Caco-2 (cell line): ENCODE results near the gene CNIH3. TPM values are rescaled to one million over a fixed set of nuclear protein-coding genes. Genes with fewer than 3 reads are reported as not detected.

Source experiments
- BruUV-seq: library from RNA; stranded (reverse); fragments of 400-500 nt; replicated peaks from 2 replicates; lab custom pipeline; 2021; lab: Mats Ljungman, UMichigan
- CTCF ChIA-PET: fragments of 300-600 bp; sonication (Branson Sonifier 250); formaldehyde crosslinking; loops from one replicate; lab custom pipeline; 2022; ENCODE audit warnings: antibody characterized with exemption; lab: Charles Lee
- POLR2A ChIA-PET: fragments of 300-600 bp; sonication (Branson Sonifier 250); formaldehyde crosslinking; loops from one replicate; lab custom pipeline; 2022; ENCODE audit warnings: antibody characterized with exemption; lab: Charles Lee
- DNase-seq, 2 experiments: peaks; one replicate each; pipeline versions ENCODE4 v3.0.0 to v3.0.0-alpha.2; 2020 to 2022
- H3K27me3 ChIP-seq: replicated peaks from 2 replicates; pipeline ENCODE4 v1.6.0; 2011; ENCODE audit warnings: low read length; ENCODE audit not compliant: control insufficient read depth, insufficient read depth
- H3K36me3 ChIP-seq: 2 replicates; pipeline ENCODE4 v1.5.1; 2011; ENCODE audit warnings: low read length; ENCODE audit not compliant: control insufficient read depth, insufficient read depth
- H3K4me1 ChIP-seq: fragments of 250-450 bp; sonication (Bioruptor Pico); 2 replicates; pipeline ENCODE4 v1.5.1; 2020; ENCODE audit warnings: mild to moderate bottlenecking
- H3K4me3 ChIP-seq: 2 replicates; pipeline ENCODE4 v1.5.1; 2011; ENCODE audit warnings: low read depth, mild to moderate bottlenecking, control low read depth, low read length
- H3K9me3 ChIP-seq: fragments of 250-450 bp; sonication (Bioruptor Pico); 2 replicates; pipeline ENCODE4 v1.5.1; 2020; ENCODE audit warnings: mild to moderate bottlenecking, moderate library complexity
- H3K27ac Mint-ChIP-seq: one replicate; pipeline ENCODE4 v1.8.0; 2022; ENCODE audit warnings: mixed read lengths; ENCODE audit not compliant: unreplicated experiment
- H3K27me3 Mint-ChIP-seq: one replicate; pipeline ENCODE4 v1.8.0; 2022; ENCODE audit warnings: mixed read lengths; ENCODE audit not compliant: insufficient read depth, unreplicated experiment
- H3K36me3 Mint-ChIP-seq: one replicate; pipeline ENCODE4 v1.8.0; 2022; ENCODE audit warnings: mild to moderate bottlenecking, mixed read lengths; ENCODE audit not compliant: insufficient read depth, unreplicated experiment
- H3K4me1 Mint-ChIP-seq: one replicate; pipeline ENCODE4 v1.8.0; 2022; ENCODE audit warnings: low read depth, mixed read lengths; ENCODE audit not compliant: unreplicated experiment
- H3K4me3 Mint-ChIP-seq: one replicate; pipeline ENCODE4 v1.8.0; 2022; ENCODE audit warnings: mild to moderate bottlenecking, moderate library complexity, mixed read lengths; ENCODE audit not compliant: unreplicated experiment
- H3K9me3 Mint-ChIP-seq: one replicate; pipeline ENCODE4 v1.8.0; 2022; ENCODE audit warnings: mixed read lengths; ENCODE audit not compliant: unreplicated experiment
- CTCF ChIP-seq, 2 experiments: fragments of 200-600 bp in 1 of 2; IDR thresholded peaks; 1 replicate in 1 of 2; 2 replicates in 1 of 2; pipeline versions ENCODE4 v1.5.1 to v1.8.0; 2011 to 2022; ENCODE audit warnings: antibody characterized with exemption in 1 of 2, control low read depth in 1 of 2, inconsistent platforms in 1 of 2, low read depth in 1 of 2, low read length in 1 of 2, mild to moderate bottlenecking in 1 of 2, moderate library complexity in 1 of 2; ENCODE audit not compliant: insufficient read depth in 1 of 2, severe bottlenecking in 1 of 2, unreplicated experiment in 1 of 2
- intact Hi-C: fragments of 100-400 bp; cut with micrococcal nuclease; formaldehyde crosslinking; loops from one replicate; pipeline ENCODE4 v1.10.0; 2022; ENCODE audit not compliant: unreplicated experiment
- total RNA-seq: library from RNA; stranded (reverse); gene quantifications from 2 replicates; pipeline ENCODE4 v1.2.3, GENCODE V29; 2022

CNIH3 gene
- total RNA-seq, 1 experiment from 2014 or later: 2.2 TPM

GRCh38 chr1:224783006-224783651, 167.0 kb downstream of the CNIH3 start:
- intact Hi-C loops: no loop called here
- Histone ChIP-seq H3K36me3 (no peaks in the 10 kb centered on the region), H3K27me3 (no peaks in the 10 kb centered on the region), H3K9me3 (no peaks in the 10 kb centered on the region), H3K4me1 (no peaks in the 10 kb centered on the region), H3K4me3 (no peak overlapping the region)
- BruUV-seq: no TSS peak
- Mint-ChIP-seq H3K9me3 (no peaks in the 10 kb centered on the region), H3K27me3 (no peaks in the 10 kb centered on the region), H3K36me3 (no peaks in the 10 kb centered on the region), H3K4me3 (no peak overlapping the region), H3K4me1 (no peaks in the 10 kb centered on the region), H3K27ac (no peak overlapping the region)
- CTCF ChIA-PET: no interaction called here
- DNase-seq: no peak
- no peak for TF ChIP-seq CTCF (IDR thresholded peaks at IDR 0.05; ENCODE audit: insufficient read depth in 1 of 2, low read depth in 1 of 2, low read length in 1 of 2, severe bottlenecking in 1 of 2, unreplicated experiment in 1 of 2)
- POLR2A ChIA-PET: no interaction called here

- no TSS peak for BruUV-seq
- no peaks in the 10 kb centered on the region for H3K9me3 ChIP-seq
- ChIA-PET POLR2A (no interaction called here), CTCF (no interaction called here)
- Mint-ChIP-seq H3K4me1 (no peaks in the 10 kb centered on the region), H3K27me3 (no peaks in the 10 kb centered on the region), H3K36me3 (no peaks in the 10 kb centered on the region), H3K4me3 (no peak overlapping the region), H3K9me3 (no peaks in the 10 kb centered on the region), H3K27ac (no peak overlapping the region)
- DNase-seq: no peak
- H3K27me3 ChIP-seq: no peaks in the 10 kb centered on the region
- H3K4me1 ChIP-seq: no peaks in the 10 kb centered on the region
- intact Hi-C loops: no loop called here
- TF ChIP-seq CTCF (IDR thresholded peaks at IDR 0.05; ENCODE audit: insufficient read depth in 1 of 2, low read depth in 1 of 2, low read length in 1 of 2, severe bottlenecking in 1 of 2, unreplicated experiment in 1 of 2): no peak
- no peak overlapping the region for H3K4me3 ChIP-seq
- H3K36me3 ChIP-seq: no peaks in the 10 kb centered on the region
These were observed 168.3 kb downstream of the CNIH3 start for GRCh38 chr1:224784265-224785039.

GRCh38 chr1:224785040-224785328, 168.9 kb downstream of the CNIH3 start:
- intact Hi-C loops: no loop called here
- H3K27ac Mint-ChIP-seq: no peak overlapping the region
- no peaks in the 10 kb centered on the region for H3K36me3 Mint-ChIP-seq
- POLR2A ChIA-PET: no interaction called here
- no peaks in the 10 kb centered on the region for H3K27me3 Mint-ChIP-seq
- CTCF ChIA-PET: no interaction called here
- no peak for DNase-seq
- H3K4me1 ChIP-seq: no peaks in the 10 kb centered on the region
- no peaks in the 10 kb centered on the region for H3K4me1 Mint-ChIP-seq
- no TSS peak for BruUV-seq
- H3K36me3 ChIP-seq: no peaks in the 10 kb centered on the region
- H3K4me3 Mint-ChIP-seq: no peak overlapping the region
- H3K27me3 ChIP-seq: no peaks in the 10 kb centered on the region
- TF ChIP-seq CTCF (IDR thresholded peaks at IDR 0.05; ENCODE audit: insufficient read depth in 1 of 2, low read depth in 1 of 2, low read length in 1 of 2, severe bottlenecking in 1 of 2, unreplicated experiment in 1 of 2): no peak
- no peaks in the 10 kb centered on the region for H3K9me3 Mint-ChIP-seq
- H3K4me3 ChIP-seq: no peak overlapping the region
- no peaks in the 10 kb centered on the region for H3K9me3 ChIP-seq
